Stimulated activated naive CD4-positive, alpha-beta T cell treated with Interleukin-2 at 50 U/mL for 16 hours (primary cell): ENCODE results near the gene U2AF1L4.

Experiments used
- DNase-seq: peaks from one replicate; lab custom pipeline; 2025; lab: John Stamatoyannopoulos, UW

Gene U2AF1L4

GRCh38 chr19:35712567-35713505 lies 32.4 kb downstream of the U2AF1L4 start:
- DNase-seq: peak; percentile 53

GRCh38 chr19:35710784-35711723 lies 34.2 kb downstream of the U2AF1L4 start:
- DNase-seq: peak; percentile 59

DNA sequence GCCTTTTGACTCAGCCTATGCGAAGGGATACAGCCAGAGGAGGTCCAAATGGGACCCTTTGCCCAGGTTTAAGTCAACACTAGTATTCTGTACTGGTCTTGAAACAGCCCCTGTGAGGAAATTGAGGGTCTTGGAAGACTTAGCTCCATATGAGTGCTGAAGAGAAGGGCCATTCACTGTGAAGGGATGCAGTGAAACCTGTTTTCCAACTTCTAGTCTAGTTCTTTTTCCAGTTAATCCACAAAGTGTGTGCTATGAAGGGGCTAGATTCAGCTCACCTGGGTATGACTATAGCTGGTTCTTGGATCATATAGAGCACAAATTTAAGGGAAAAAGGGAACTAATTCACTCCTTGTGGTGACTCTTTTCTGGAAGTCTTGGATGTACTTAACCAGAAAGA lies 36.8 kb downstream of the U2AF1L4 start:
- no peak for DNase-seq

- no peak for DNase-seq
Observed at GRCh38 chr19:35704218-35704617, 41.0 kb downstream of the U2AF1L4 start, which contains the start of gene ZBTB32. ZBTB32 (plus strand) TSS chr19:35704558; CDS start chr19:35714627, 10,069 bp downstream.

DNA sequence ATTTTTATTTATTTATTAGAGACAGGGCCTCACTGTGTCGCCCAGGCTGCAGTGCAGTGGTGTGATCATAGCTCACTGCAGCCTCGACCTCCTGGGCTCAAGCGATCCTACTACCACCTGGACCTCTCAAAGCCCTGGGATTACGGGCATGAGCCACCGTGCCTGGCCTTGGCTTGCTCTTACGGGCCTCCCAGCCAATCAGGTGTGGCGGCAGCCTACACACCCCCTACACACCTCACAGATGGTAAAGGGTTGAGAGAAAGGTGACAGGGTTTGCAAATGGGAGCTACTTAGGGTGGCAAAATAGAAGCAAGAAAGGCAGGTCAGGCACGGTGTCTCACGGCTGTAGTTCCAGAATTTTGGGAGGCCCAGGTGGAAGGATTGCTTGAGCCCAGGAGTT lies 41.9 kb downstream of the U2AF1L4 start:
- DNase-seq: no peak

DNA sequence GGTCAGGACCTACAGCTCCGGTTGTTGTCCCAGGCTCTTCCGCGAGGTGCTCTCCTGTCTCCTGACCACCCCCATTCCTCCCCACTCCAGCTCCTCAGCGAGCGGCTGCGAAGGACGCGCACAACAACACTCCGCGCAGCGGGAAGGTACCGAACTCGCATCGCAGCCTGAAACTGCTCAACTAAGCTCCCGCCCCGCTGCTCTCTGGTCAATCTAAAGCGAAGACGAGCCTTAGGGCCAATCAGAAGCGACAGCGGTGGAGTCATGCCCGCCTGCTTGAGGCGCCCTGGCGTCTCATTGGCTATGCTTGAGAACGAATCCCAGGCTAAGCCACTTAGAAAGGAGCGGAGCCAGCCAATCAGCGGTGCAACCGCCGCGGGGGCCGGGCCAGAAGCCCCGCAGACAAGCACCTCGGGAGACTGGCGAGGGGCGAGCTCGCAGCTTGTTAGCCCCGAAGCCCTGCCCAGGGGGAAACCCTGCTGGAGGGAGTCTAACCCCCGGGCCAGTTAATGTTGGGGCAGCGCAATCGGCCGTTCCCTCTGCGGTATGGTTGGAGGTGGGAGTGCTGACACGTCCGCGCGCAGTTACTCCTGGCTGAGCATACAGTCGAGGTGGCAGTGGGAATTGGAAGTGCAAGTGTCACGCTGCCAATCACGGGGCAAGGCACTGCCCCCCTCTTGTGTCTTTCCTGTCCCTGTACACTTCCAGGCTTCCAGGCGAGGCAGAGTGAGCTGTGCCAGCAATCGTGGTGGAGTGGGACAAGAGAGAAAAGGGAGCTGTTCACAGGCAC lies 42.8 kb downstream of the U2AF1L4 start:
- DNase-seq: peak; percentile 94

- no peak for DNase-seq
Observed at GRCh38 chr19:35696835-35697234, 48.4 kb downstream of the U2AF1L4 start.

GRCh38 chr19:35695895-35696422 lies 49.3 kb downstream of the U2AF1L4 start:
- no peak for DNase-seq

- peak; percentile 87 for DNase-seq
Observed at GRCh38 chr19:35693835-35694599, 51.2 kb downstream of the U2AF1L4 start.

DNA sequence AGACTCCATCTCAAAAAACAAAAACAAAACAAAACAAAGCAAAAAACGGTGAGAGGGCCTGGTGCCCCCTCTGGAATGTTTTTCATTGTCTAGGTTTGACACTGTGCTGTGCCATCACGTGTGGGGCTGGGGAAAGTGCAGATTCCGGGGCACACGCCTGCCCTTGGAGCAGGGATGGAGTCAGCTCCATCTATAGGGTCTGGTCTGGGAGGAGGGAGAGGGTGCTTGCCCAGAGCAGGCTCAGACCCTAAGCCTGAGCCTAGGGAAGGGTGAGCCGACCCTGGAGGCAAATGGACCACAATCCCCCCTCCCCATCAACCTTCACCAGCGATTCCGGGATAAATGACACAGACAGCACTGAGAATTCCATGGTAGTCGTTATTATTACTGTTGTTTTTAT lies 51.8 kb downstream of the U2AF1L4 start:
- no peak for DNase-seq
